ENCODE measurements around the gene CFAP44. TPM values are rescaled to one million over a fixed set of nuclear protein-coding genes. Genes with fewer than 3 reads are reported as not detected.

Gene CFAP44
- total RNA-seq, 2 experiments from 2014 or later, result 5.2 to 7.2 TPM

- Histone ChIP-seq H3K4me1 (ENCODE audit: insufficient read depth, low read length, poor library complexity, severe bottlenecking) (no peaks in the 10 kb centered on the region), H3K4me2 (ENCODE audit: low read length) (no peak overlapping the region), H2AFZ (ENCODE audit: low read length) (no peak overlapping the region), H3K27ac (ENCODE audit: low read depth, low read length, poor library complexity, severe bottlenecking) (no peak overlapping the region), H4K20me1 (ENCODE audit: insufficient read depth, low read length) (no peaks in the 10 kb centered on the region), H3K9me2 (ENCODE audit: insufficient read depth, low read length) (no peaks in the 10 kb centered on the region), H3K9me3 (ENCODE audit: low read length) (no peaks in the 10 kb centered on the region), H3K4me3 (ENCODE audit: low read depth, low read length, poor library complexity, severe bottlenecking) (no peak overlapping the region), H3K79me2 (ENCODE audit: insufficient read depth, low read depth, low read length) (no peaks in the 10 kb centered on the region), H3K36me3 (ENCODE audit: insufficient read depth, low read length) (no peaks in the 10 kb centered on the region)
- no TSS peak for BruUV-seq (replicated peaks)
- intact Hi-C loops (cut with micrococcal nuclease; ENCODE audit: unreplicated experiment), result no loop called here
- ChIA-PET POLR2A (interaction anchor here (1.0 kb wide), 1 partner anchor 20 kb away, joined by 4 read pairs; no protein-coding TSS in a partner anchor), CTCF (ENCODE audit: unreplicated experiment) (no interaction called here)
- DNase-seq (ENCODE audit: low spot score), result no peak
- TF ChIP-seq EZH2phosphoT487 (IDR thresholded peaks at IDR 0.05; ENCODE audit: borderline replicate concordance, low read depth, low read length) (no peak), CTCF (conservative IDR thresholded peaks at IDR 0.05; ENCODE audit: low read length) (no peak)
These were observed 31.6 kb downstream of the CFAP44 start for GRCh38 chr3:113409676-113410075.

- Histone ChIP-seq H4K20me1 (ENCODE audit: insufficient read depth, low read length) (no peaks in the 10 kb centered on the region), H3K79me2 (ENCODE audit: insufficient read depth, low read depth, low read length) (no peaks in the 10 kb centered on the region), H3K9me3 (ENCODE audit: low read length) (no peaks in the 10 kb centered on the region), H3K27ac (ENCODE audit: low read depth, low read length, poor library complexity, severe bottlenecking) (no peak overlapping the region), H2AFZ (ENCODE audit: low read length) (no peak overlapping the region), H3K9me2 (ENCODE audit: insufficient read depth, low read length) (no peaks in the 10 kb centered on the region), H3K4me2 (ENCODE audit: low read length) (no peak overlapping the region), H3K36me3 (ENCODE audit: insufficient read depth, low read length) (no peaks in the 10 kb centered on the region), H3K4me1 (ENCODE audit: insufficient read depth, low read length, poor library complexity, severe bottlenecking) (no peaks in the 10 kb centered on the region), H3K4me3 (ENCODE audit: low read depth, low read length, poor library complexity, severe bottlenecking) (no peak overlapping the region)
- POLR2A ChIA-PET, result no interaction called here
- DNase-seq (ENCODE audit: low spot score), result no peak
- no TSS peak for BruUV-seq (replicated peaks)
- intact Hi-C loops (cut with micrococcal nuclease; ENCODE audit: unreplicated experiment), result no loop called here
- TF ChIP-seq CTCF (conservative IDR thresholded peaks at IDR 0.05; ENCODE audit: low read length), result no peak
- TF ChIP-seq EZH2phosphoT487 (IDR thresholded peaks at IDR 0.05; ENCODE audit: borderline replicate concordance, low read depth, low read length), result no peak
- CTCF ChIA-PET (ENCODE audit: unreplicated experiment), result no interaction called here
These were observed 36.1 kb downstream of the CFAP44 start for GRCh38 chr3:113405180-113405579.

GRCh38 chr3:113404637-113405036 lies 36.7 kb downstream of the CFAP44 start:
- POLR2A ChIA-PET, result no interaction called here
- Histone ChIP-seq H3K27ac (ENCODE audit: low read depth, low read length, poor library complexity, severe bottlenecking) (no peak overlapping the region), H3K4me1 (ENCODE audit: insufficient read depth, low read length, poor library complexity, severe bottlenecking) (no peaks in the 10 kb centered on the region), H3K36me3 (ENCODE audit: insufficient read depth, low read length) (no peaks in the 10 kb centered on the region), H2AFZ (ENCODE audit: low read length) (no peak overlapping the region), H3K79me2 (ENCODE audit: insufficient read depth, low read depth, low read length) (no peaks in the 10 kb centered on the region), H3K9me3 (ENCODE audit: low read length) (no peaks in the 10 kb centered on the region), H3K9me2 (ENCODE audit: insufficient read depth, low read length) (no peaks in the 10 kb centered on the region), H3K4me3 (ENCODE audit: low read depth, low read length, poor library complexity, severe bottlenecking) (no peak overlapping the region), H3K4me2 (ENCODE audit: low read length) (no peak overlapping the region), H4K20me1 (ENCODE audit: insufficient read depth, low read length) (no peaks in the 10 kb centered on the region)
- intact Hi-C loops (cut with micrococcal nuclease; ENCODE audit: unreplicated experiment), result no loop called here
- CTCF ChIA-PET (ENCODE audit: unreplicated experiment), result no interaction called here
- no TSS peak for BruUV-seq (replicated peaks)
- TF ChIP-seq EZH2phosphoT487 (IDR thresholded peaks at IDR 0.05; ENCODE audit: borderline replicate concordance, low read depth, low read length) (no peak), CTCF (conservative IDR thresholded peaks at IDR 0.05; ENCODE audit: low read length) (no peak)
- no peak for DNase-seq (ENCODE audit: low spot score)

Small RNAs within 50 kb of the gene (microRNA-seq; reads per million reads assigned to microRNA genes)
- gene MIR8076 (ENCODE audit: borderline replicate concordance), result not detected

Small RNAs within 50 kb of the gene (small RNA-seq; reads per million reads assigned to genes)
- not detected for gene MIR8076

Other genes starting within 250 kb of the CFAP44 start
- gene BOC, start 229.9 kb downstream of the CFAP44 start, total RNA-seq (2014; rRNA removed; shearing (Covaris generic)), result 0.03 TPM in 1 of 2 replicates, not detected in the other
- gene BOC, start 229.9 kb downstream of the CFAP44 start, total RNA-seq (2022), result not detected in 2 replicates
- 14.7 and 16.5 TPM in 2 replicates for gene SPICE1, start 73.7 kb upstream of the CFAP44 start, total RNA-seq (2014; rRNA removed; shearing (Covaris generic))
- 21.5 and 21.9 TPM in 2 replicates for gene SPICE1, start 73.7 kb upstream of the CFAP44 start, total RNA-seq (2022)
- gene SIDT1, start 91.1 kb upstream of the CFAP44 start, total RNA-seq (2014; rRNA removed; shearing (Covaris generic)), result 10.3 and 10.4 TPM in 2 replicates
- gene SIDT1, start 91.1 kb upstream of the CFAP44 start, total RNA-seq (2022), result 7.3 and 8.6 TPM in 2 replicates